Stimulated activated CD4-positive, alpha-beta T cell treated with anti-CD3 and anti-CD28 coated beads, Interleukin-1b, Interleukin-23, amount 100 ng/mL, for 1 hour (primary cell): ENCODE data around the gene SRBD1.

Experiments used
- DNase-seq, 2 donors: peaks; one replicate each; pipeline ENCODE4 v3.0.0-alpha.2; 2020; ENCODE audit warnings: low read depth in 2 of 2

Gene SRBD1

GRCh38 chr2:45370369-45370768 is 240.7 kb downstream of the SRBD1 start:
- no peak for DNase-seq

DNA sequence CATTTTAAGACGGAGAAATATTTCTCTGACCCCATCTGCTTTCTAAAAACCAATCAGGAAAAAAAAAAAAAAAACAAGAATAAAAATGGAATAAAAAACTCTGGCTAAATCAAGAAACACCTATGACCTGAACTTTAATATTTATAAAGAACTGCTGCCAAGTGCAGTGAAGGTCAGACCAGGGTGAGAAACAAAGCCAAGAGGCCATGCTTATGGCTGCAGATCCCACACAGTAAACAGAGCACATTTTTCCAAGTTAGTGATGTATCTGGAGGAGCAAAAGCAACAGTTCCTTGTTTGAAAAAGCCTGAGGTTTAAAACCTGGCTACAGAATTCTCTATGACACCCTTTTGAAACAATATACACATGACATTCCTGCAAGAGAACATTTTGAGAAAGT is 242.3 kb downstream of the SRBD1 start:
- no peak for DNase-seq

- DNase-seq = no peak
These were observed 249.4 kb downstream of the SRBD1 start for GRCh38 chr2:45361666-45362065.

DNA sequence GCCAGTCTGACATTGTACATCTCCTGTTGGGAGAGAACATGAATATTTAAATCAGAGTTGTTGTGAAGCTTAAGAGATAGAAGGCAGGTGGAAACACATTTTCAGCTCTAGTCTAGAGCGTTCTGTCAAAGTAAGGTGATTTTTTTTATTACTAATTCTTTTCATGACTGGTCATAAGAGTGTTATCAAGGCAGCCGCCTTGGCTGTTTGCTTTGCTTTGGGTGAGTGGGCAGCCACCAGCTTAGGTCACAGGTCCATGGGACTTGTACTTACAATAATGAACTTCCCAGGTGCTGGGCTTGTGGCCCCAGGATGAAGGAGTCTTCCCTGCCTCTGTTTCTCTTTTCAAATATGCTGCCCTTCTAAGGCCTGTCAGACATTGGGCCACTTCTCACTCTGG is 256.3 kb downstream of the SRBD1 start:
- no peak for DNase-seq

GRCh38 chr2:45353879-45354278 is 257.2 kb downstream of the SRBD1 start:
- no peak for DNase-seq

- DNase-seq = no peak
These were observed 258.6 kb downstream of the SRBD1 start for GRCh38 chr2:45352506-45352905.

GRCh38 chr2:45345331-45346234 is 265.5 kb downstream of the SRBD1 start:
- DNase-seq = no peak

GRCh38 chr2:45344502-45344901 is 266.6 kb downstream of the SRBD1 start:
- no peak for DNase-seq

DNA sequence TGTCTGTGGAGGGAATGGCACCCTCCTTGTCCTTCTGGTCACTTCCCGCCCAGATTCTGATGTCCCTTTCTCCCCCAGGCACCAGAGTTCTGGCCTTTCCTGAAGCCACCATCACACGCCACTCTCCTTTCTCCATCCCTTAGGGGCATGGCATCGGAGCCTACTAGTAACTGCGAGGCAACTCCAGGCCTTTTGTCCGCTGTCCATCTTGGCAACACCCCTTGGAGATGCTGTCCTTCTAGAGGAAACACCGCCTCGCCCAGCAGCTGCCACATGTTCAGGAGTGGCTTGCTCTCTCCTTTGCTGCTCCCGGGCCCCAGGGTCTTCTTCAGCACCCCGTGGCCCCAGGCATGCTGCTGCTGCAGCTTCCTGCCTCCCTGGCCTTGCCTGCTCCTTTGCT is 267.0 kb downstream of the SRBD1 start:
- DNase-seq = no peak

- DNase-seq = no peak
These were observed 267.6 kb downstream of the SRBD1 start for GRCh38 chr2:45343251-45344017.

DNA sequence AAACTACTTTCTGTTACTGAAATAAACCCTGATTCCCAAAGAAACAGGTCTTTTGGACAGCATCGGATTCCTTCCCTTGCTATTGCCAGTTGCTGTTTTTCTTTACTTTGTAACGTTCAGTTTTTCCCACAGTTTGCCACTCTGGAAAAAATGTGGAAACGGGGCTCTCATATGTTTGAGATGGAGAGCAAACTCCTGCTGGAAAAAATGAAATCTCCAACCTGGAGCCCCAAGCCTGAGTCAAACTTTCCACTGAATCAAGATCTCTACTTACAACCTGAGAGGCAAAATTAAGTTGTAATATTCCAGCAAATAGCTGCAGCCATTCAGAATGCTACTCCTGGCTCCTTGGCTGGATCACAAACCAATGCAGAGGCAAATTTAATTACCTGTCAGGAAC is 270.7 kb downstream of the SRBD1 start:
- DNase-seq = no peak

DNA sequence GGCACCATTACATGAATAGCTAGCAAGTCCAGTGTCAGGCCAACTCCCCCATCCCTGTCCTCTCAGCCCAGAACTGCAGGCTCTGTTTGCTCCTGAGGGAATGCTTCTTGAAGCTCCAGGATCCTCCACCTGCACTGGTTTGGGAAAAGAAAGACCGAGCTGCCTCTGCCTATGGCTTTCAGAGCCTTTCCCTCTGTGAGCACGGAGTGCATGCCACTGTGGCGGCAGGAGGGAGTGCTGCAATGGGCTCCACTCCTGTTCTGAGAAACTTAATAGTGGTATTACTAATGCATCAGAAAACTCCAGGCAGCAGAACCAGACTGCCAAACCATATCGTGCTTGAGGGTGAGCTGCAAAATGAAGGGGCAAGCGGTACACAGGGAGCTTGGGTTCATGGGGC is 271.8 kb downstream of the SRBD1 start:
- DNase-seq = no peak
